Tibial artery (tissue), 4 donors: Measurements from ENCODE around the gene IGHMBP2.

Experiments
- DNase-seq, 2 donors: peaks; one replicate each; pipeline ENCODE4 v3.0.0-alpha.2; 2019
- H3K27ac ChIP-seq, 2 donors: fragments of 200-600 bp; sonication (generic) in 1 of 2; 1 replicate in 1 of 2; 2 replicates in 1 of 2; pipeline ENCODE4 v1.5.1; 2018 to 2019; ENCODE audit warnings: mild to moderate bottlenecking in 1 of 2
- H3K27me3 ChIP-seq, 2 donors: fragments of 200-600 bp; sonication (generic) in 1 of 2; one replicate each; pipeline versions ENCODE4 v1.5.1 to v1.6.0; 2016 to 2019
- H3K36me3 ChIP-seq, 3 donors: fragments of 200-600 bp; sonication (generic) in 2 of 3; one replicate each; pipeline ENCODE4 v1.5.1; 2016 to 2019; ENCODE audit warnings: mild to moderate bottlenecking in 2 of 3
- H3K4me1 ChIP-seq, 4 donors: fragments of 200-600 bp; sonication (generic) in 2 of 4; 1 replicate in 3 of 4; 2 replicates in 1 of 4; pipeline ENCODE4 v1.5.1; 2016 to 2019
- H3K4me3 ChIP-seq, 2 donors: fragments of 200-600 bp; sonication (generic) in 1 of 2; 1 replicate in 1 of 2; 2 replicates in 1 of 2; pipeline ENCODE4 v1.5.1; 2018 to 2019; ENCODE audit warnings: mild to moderate bottlenecking in 2 of 2
- H3K9me3 ChIP-seq, 3 donors: fragments of 200-600 bp; sonication (generic) in 1 of 3; one replicate each; pipeline ENCODE4 v1.5.1; 2016 to 2019
- CTCF ChIP-seq, 2 experiments: fragments of 200-600 bp in 1 of 2; fragments of 450-650 bp in 1 of 2; IDR thresholded peaks; one replicate each; pipeline ENCODE4 v1.5.1; 2017 to 2019; ENCODE audit warnings: antibody characterized with exemption in 2 of 2, mild to moderate bottlenecking in 1 of 2, moderate library complexity in 1 of 2
- intact Hi-C: fragments of 100-400 bp; cut with DNase I; formaldehyde crosslinking; loops from one replicate; pipeline ENCODE4 v1.15.0; 2023; ENCODE audit warnings: low total_unique reads

The IGHMBP2 gene

DNA sequence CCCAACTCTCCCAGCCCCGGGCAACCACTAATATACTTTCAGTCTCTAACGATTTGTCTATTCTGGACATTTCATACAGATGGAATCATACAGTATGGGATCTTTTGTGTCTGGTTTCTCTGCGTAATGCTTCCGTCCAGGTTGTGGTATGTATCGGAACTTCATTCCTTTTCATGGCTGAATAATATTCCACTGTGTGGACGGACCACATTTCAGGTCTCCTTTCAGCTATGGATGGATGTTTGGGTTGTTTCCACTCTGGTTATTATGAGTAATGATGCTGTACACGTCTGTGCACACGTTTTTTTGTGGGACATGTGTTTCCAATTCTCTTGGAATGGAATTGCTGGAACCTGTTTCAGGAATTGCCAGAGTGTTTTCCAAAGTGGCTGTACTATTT is 44.6 kb upstream of the IGHMBP2 start:
- Histone ChIP-seq H3K36me3 (no peaks in the 10 kb centered on the region), H3K27ac (no peak overlapping the region), H3K9me3 (peaks cover 0 to 5% (median 4%) of the 10 kb centered on the region in 3 donors), H3K4me1 (peaks cover 0 to 19% (median 15%) of the 10 kb centered on the region in 4 donors), H3K4me3 (no peak overlapping the region), H3K27me3 (peaks cover 0 to 7% of the 10 kb centered on the region in 2 donors)
- TF ChIP-seq CTCF (IDR thresholded peaks at IDR 0.05): no peak
- intact Hi-C loops: no loop called here
- DNase-seq: no peak

DNA sequence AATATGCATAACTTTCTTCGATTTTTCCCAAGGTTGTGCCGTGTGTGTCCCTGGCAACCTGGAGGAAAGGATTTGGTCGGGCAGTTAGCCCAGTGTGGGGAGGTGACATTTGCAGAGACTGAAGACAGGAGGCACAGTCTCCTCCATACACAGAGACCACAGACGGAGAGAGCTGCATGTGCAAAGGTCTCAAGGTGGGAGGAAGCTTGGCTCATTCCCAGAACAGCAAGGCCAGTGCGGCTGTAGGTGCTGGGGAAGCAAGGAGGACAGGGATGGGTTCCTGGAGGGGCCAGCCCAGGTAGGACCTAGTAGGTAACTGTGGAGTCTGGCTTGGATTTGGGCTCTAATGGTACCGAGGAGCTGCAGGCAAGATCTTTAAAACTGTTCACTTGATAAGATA is 41.3 kb upstream of the IGHMBP2 start:
- intact Hi-C loops: no loop called here
- no peak for DNase-seq
- Histone ChIP-seq H3K27ac (no peak overlapping the region), H3K4me3 (no peak overlapping the region), H3K4me1 (no peaks in the 10 kb centered on the region), H3K9me3 (peaks cover 0 to 5% (median 5%) of the 10 kb centered on the region in 3 donors), H3K27me3 (no peaks in the 10 kb centered on the region), H3K36me3 (no peaks in the 10 kb centered on the region)
- TF ChIP-seq CTCF (IDR thresholded peaks at IDR 0.05): no peak

DNA sequence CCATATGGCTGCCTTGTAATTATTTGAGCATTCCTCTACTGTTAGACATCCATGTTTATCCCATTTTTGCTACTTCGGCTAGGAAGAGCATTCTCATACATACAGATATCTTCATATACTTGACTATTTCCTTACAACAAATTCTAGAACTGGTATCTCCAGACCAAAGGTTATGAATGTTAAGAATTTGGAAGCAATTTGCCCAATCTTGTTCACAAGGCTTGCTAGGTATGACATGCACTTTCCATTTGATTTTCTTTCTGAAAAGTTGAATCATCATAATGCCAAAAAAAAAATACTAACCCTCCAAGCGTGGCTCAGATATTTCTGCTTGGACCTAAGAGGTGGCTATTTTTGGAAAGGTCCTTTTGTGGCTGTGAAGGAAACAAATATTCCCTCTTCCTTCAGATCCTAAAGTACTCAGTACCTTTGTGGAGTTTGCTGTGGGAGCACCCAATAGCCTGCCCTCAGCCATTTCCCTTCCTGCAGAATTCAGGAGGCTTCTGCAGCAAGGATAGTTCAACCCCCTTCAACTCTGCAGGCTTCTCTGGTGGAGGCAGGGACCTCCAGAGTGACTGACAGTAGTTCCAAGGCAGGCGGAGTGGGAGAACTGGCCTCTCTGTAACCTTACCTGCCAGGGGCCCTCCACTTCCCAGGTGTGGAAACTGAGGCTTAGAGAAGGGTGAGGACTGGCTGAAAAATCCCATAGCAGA is 40.0 kb upstream of the IGHMBP2 start:
- intact Hi-C loops: no loop called here
- no peaks in the 10 kb centered on the region for H3K4me1 ChIP-seq

DNA sequence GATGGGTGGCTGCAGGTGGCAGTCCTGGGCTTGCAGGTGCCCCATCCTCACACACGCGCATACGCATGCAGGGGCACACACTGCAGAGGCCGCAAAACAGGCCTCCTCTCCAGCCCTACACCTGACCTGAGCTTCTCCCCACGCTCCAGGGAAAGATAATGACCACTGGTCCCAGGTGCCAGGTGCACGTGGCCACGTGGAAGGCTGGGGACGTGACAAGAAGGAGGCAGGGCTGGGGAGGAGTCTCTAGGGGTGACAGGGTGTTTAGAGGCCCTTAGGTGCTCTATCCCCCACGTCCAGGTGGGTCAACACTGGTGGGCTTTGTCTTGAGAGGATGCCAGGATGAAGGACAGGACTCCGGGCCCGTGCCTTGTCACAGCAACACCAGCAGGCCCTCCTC is 38.5 kb upstream of the IGHMBP2 start:
- no peak for TF ChIP-seq CTCF (IDR thresholded peaks at IDR 0.05)
- Histone ChIP-seq H3K27ac (no peak overlapping the region), H3K4me1 (peaks cover 0 to 6% (median 2%) of the 10 kb centered on the region in 4 donors), H3K4me3 (no peak overlapping the region), H3K27me3 (no peaks in the 10 kb centered on the region), H3K9me3 (peaks cover 0 to 5% (median 5%) of the 10 kb centered on the region in 3 donors), H3K36me3 (no peaks in the 10 kb centered on the region)
- DNase-seq: no peak
- intact Hi-C loops: no loop called here

More for the DNA sequence above, 40.0 kb upstream of the IGHMBP2 start:
- H3K27me3 ChIP-seq: no peaks in the 10 kb centered on the region
- no peak overlapping the region for H3K4me3 ChIP-seq
- no peaks in the 10 kb centered on the region for H3K36me3 ChIP-seq
- H3K27ac ChIP-seq: no peak overlapping the region
- H3K9me3 ChIP-seq: peaks cover 0 to 5% (median 5%) of the 10 kb centered on the region in 3 donors
- TF ChIP-seq CTCF (IDR thresholded peaks at IDR 0.05): no peak
- no peak for DNase-seq

- no peak for DNase-seq
- Histone ChIP-seq H3K27me3 (no peaks in the 10 kb centered on the region), H3K36me3 (no peaks in the 10 kb centered on the region), H3K9me3 (peaks cover 0 to 5% (median 5%) of the 10 kb centered on the region in 3 donors), H3K4me3 (no peak overlapping the region), H3K27ac (no peak overlapping the region), H3K4me1 (peaks cover 0 to 24% (median 11%) of the 10 kb centered on the region in 4 donors)
- intact Hi-C loops: no loop called here
- TF ChIP-seq CTCF (IDR thresholded peaks at IDR 0.05): no peak
Measured at GRCh38 chr11:68867066-68867465, 36.6 kb upstream of the IGHMBP2 start.
